Neural cell (in vitro differentiated cells): ENCODE measurements around the gene GAA. TPM values are rescaled to one million over a fixed set of nuclear protein-coding genes. Genes with fewer than 3 reads are reported as not detected.

ENCODE experiments used
- H2AFZ ChIP-seq: fragments of 200-600, 300-800 bp; sonication (generic), shearing (Covaris generic); 2 replicates; pipeline ENCODE4 v1.6.0; 2014; ENCODE audit warnings: low read depth, mild to moderate bottlenecking, antibody characterized with exemption, low read length, moderate library complexity
- H3F3A ChIP-seq: fragments of 200-600 bp; shearing (Covaris generic); 2 replicates; pipeline ENCODE4 v1.6.1; 2016; ENCODE audit warnings: mild to moderate bottlenecking, moderate library complexity, mixed read lengths, antibody characterized with exemption, low read length; ENCODE audit not compliant: insufficient read depth, poor library complexity, severe bottlenecking
- H3K27ac ChIP-seq: fragments of 200-600, 300-800 bp; sonication (generic), shearing (Covaris generic); 2 replicates; pipeline ENCODE4 v1.5.1; 2014; ENCODE audit warnings: mild to moderate bottlenecking, low read length, moderate library complexity
- H3K27me3 ChIP-seq: fragments of 300-800, 200-600 bp; sonication (generic), shearing (Covaris generic); 2 replicates; pipeline ENCODE4 v1.6.0; 2014; ENCODE audit warnings: mild to moderate bottlenecking, low read depth, low read length, moderate library complexity; ENCODE audit not compliant: insufficient read depth
- H3K36me3 ChIP-seq: fragments of 300-800, 200-600 bp; sonication (generic), shearing (Covaris generic); 2 replicates; pipeline ENCODE4 v1.5.1; 2014; ENCODE audit warnings: mild to moderate bottlenecking, antibody characterized with exemption, low read length, moderate library complexity; ENCODE audit not compliant: insufficient read depth
- H3K4me2 ChIP-seq: fragments of 300-800, 200-600 bp; sonication (generic), shearing (Covaris generic); 2 replicates; pipeline ENCODE4 v1.6.0; 2014; ENCODE audit warnings: mild to moderate bottlenecking, low read length
- H3K4me3 ChIP-seq: fragments of 300-800, 200-600 bp; sonication (generic), shearing (Covaris generic); 2 replicates; pipeline ENCODE4 v1.5.1; 2014; ENCODE audit warnings: mild to moderate bottlenecking, low read length, moderate library complexity
- H3K79me2 ChIP-seq: fragments of 200-600 bp; shearing (Covaris generic); replicated peaks from 2 replicates; pipeline ENCODE4 v1.6.0; 2014; ENCODE audit warnings: mild to moderate bottlenecking, low read length, moderate library complexity; ENCODE audit not compliant: insufficient read depth
- H3K9ac ChIP-seq: fragments of 300-800, 200-600 bp; sonication (generic), shearing (Covaris generic); 2 replicates; pipeline ENCODE4 v1.6.1; 2016; ENCODE audit warnings: mild to moderate bottlenecking, low read length, mixed read lengths
- H3K9me2 ChIP-seq: fragments of 200-600 bp; shearing (Covaris generic); 2 replicates; pipeline ENCODE4 v1.6.1; 2016; ENCODE audit warnings: mild to moderate bottlenecking, low read length, mixed read lengths; ENCODE audit not compliant: insufficient read depth
- H3K9me3 ChIP-seq: fragments of 200-600, 300-800 bp; sonication (generic), shearing (Covaris generic); 2 replicates; pipeline ENCODE4 v1.6.1; 2016; ENCODE audit warnings: mild to moderate bottlenecking, mixed run types, low read length, moderate library complexity, mixed read lengths
- H4K20me1 ChIP-seq: fragments of 200-600 bp; shearing (Covaris generic); 2 replicates; pipeline ENCODE4 v1.6.1; 2016; ENCODE audit warnings: mild to moderate bottlenecking, mixed run types; ENCODE audit not compliant: insufficient read depth
- CTCF ChIP-seq: fragments of 450-650 bp; IDR thresholded peaks from 2 replicates; pipeline ENCODE4 v1.5.1; 2014; ENCODE audit warnings: antibody characterized with exemption, mild to moderate bottlenecking, moderate library complexity; ENCODE audit not compliant: poor library complexity, severe bottlenecking
- EP300 ChIP-seq: fragments of 450-650 bp; conservative IDR thresholded peaks from 2 replicates; pipeline ENCODE4 v1.6.1; 2014; ENCODE audit warnings: antibody characterized with exemption, mild to moderate bottlenecking, moderate library complexity; ENCODE audit not compliant: poor library complexity, severe bottlenecking
- EZH2 ChIP-seq: fragments of 200-600, 300-800 bp; shearing (Covaris generic), sonication (generic); IDR thresholded peaks from 2 replicates; pipeline ENCODE4 v1.6.1; 2014; ENCODE audit warnings: antibody characterized with exemption, low read length, borderline replicate concordance, mild to moderate bottlenecking; ENCODE audit not compliant: insufficient read depth, poor library complexity, severe bottlenecking
- MXI1 ChIP-seq: fragments of 450-650 bp; conservative IDR thresholded peaks from 2 replicates; pipeline ENCODE4 v1.6.1; 2014; ENCODE audit warnings: antibody characterized with exemption, mild to moderate bottlenecking; ENCODE audit not compliant: poor library complexity, severe bottlenecking
- POLR2AphosphoS5 ChIP-seq: IDR thresholded peaks from 2 replicates; pipeline ENCODE4 v1.6.1; 2012
- RAD21 ChIP-seq: fragments of 450-650 bp; conservative IDR thresholded peaks from 2 replicates; pipeline ENCODE4 v1.6.1; 2014; ENCODE audit warnings: antibody characterized with exemption, mild to moderate bottlenecking, moderate library complexity
- REST ChIP-seq: IDR thresholded peaks from 2 replicates; pipeline ENCODE4 v1.6.1; 2012; ENCODE audit warnings: borderline replicate concordance
- SMC3 ChIP-seq: fragments of 450-650 bp; conservative IDR thresholded peaks from 2 replicates; pipeline ENCODE4 v1.6.1; 2014; ENCODE audit warnings: antibody characterized with exemption, mild to moderate bottlenecking, moderate library complexity; ENCODE audit not compliant: poor library complexity
- TAF1 ChIP-seq: IDR thresholded peaks from 2 replicates; pipeline ENCODE4 v1.6.1; 2012; ENCODE audit warnings: low read depth
- polyA plus RNA-seq: library from polyadenylated mRNA; depleted of rRNA; stranded (reverse); fragments of >200 nt; gene quantifications from 2 replicates; pipeline ENCODE4 v1.2.3, GENCODE V29; 2014

GAA gene
- polyA plus RNA-seq, 1 donor from 2014 or later: 58.9 TPM

- TF ChIP-seq REST (no peak), RAD21 (no peak), MXI1 (no peak), POLR2AphosphoS5 (no peak), SMC3 (no peak), EZH2 (no peak), CTCF (no peak), TAF1 (no peak), EP300 (no peak)
- Histone ChIP-seq H3K9ac (no peak overlapping the region), H3K9me3 (no peaks in the 10 kb centered on the region), H3K36me3 (no peaks in the 10 kb centered on the region), H3K27ac (no peak overlapping the region), H3K4me2 (no peak overlapping the region), H2AFZ (no peak overlapping the region), H3F3A (no peaks in the 10 kb centered on the region), H4K20me1 (no peaks in the 10 kb centered on the region), H3K27me3 (no peaks in the 10 kb centered on the region), H3K4me3 (no peak overlapping the region), H3K79me2 (peaks cover 6% of the 10 kb centered on the region), H3K9me2 (no peaks in the 10 kb centered on the region)
These were observed 4.2 kb upstream of the GAA start for GRCh38 chr17:80097127-80097621.

GRCh38 chr17:80097844-80098691 is 3.3 kb upstream of the GAA start:
- H3K79me2 ChIP-seq: peaks cover 9% of the 10 kb centered on the region
- H3K36me3 ChIP-seq: no peaks in the 10 kb centered on the region
- no peaks in the 10 kb centered on the region for H4K20me1 ChIP-seq
- H3K4me2 ChIP-seq: no peak overlapping the region
- H3F3A ChIP-seq: no peaks in the 10 kb centered on the region
- H3K9me3 ChIP-seq: no peaks in the 10 kb centered on the region
- H3K27ac ChIP-seq: no peak overlapping the region
- H2AFZ ChIP-seq: no peak overlapping the region
- TF ChIP-seq EZH2: no peak
- TF ChIP-seq POLR2AphosphoS5: no peak
- TF ChIP-seq MXI1: no peak
- TF ChIP-seq TAF1: no peak
- TF ChIP-seq RAD21: no peak
- no peak for TF ChIP-seq REST
- no peak for TF ChIP-seq EP300
- TF ChIP-seq SMC3: no peak
- no peak for TF ChIP-seq CTCF
- no peak overlapping the region for H3K9ac ChIP-seq
- no peaks in the 10 kb centered on the region for H3K27me3 ChIP-seq
- H3K4me3 ChIP-seq: no peak overlapping the region
- no peaks in the 10 kb centered on the region for H3K9me2 ChIP-seq
